ENCODE measurements around the gene TSPAN17.

TSPAN17 gene

DNA sequence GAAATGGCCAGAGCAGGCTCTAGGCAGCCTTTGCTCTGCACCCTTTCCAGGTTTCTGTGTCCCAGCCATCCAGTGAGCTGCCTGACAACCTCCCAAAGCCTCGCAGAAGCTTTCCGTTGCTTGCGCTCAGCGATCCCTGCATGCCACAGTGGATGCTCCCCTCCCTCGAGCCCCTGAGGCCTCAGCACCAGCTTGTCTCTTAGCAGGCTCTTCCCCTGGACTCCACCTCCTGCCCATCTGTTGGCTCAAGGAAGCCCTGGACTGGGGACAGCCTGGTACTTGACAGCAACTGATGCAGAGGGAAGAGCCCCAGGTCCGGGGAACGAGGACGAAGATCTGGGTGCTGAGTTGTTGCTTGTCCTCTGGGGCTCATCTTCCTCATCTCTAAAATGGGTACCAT lies 23.2 kb downstream of the TSPAN17 start:
- TF ChIP-seq TAF1 (IDR thresholded peaks at IDR 0.05; ENCODE audit: borderline replicate concordance, insufficient read depth, low read length) (no peak), REST (IDR thresholded peaks at IDR 0.05; ENCODE audit: insufficient read depth in 1 of 2, low read depth in 2 of 2, low read length in 2 of 2) (no peak), FOXP2 (optimal IDR thresholded peaks at IDR 0.05; ENCODE audit: borderline replicate concordance, extremely low read depth, extremely low read length, insufficient read depth) (no peak)

- no peak for TF ChIP-seq SIN3A (IDR thresholded peaks at IDR 0.05; ENCODE audit: borderline replicate concordance, insufficient read depth, low read length)
- TF ChIP-seq REST (IDR thresholded peaks at IDR 0.05; ENCODE audit: insufficient read depth in 1 of 2, low read depth in 2 of 2, low read length in 2 of 2): no peak
- no peak for TF ChIP-seq FOXP2 (optimal IDR thresholded peaks at IDR 0.05; ENCODE audit: borderline replicate concordance, extremely low read depth, extremely low read length, insufficient read depth)
- no peak for TF ChIP-seq POLR2AphosphoS5 (IDR thresholded peaks at IDR 0.05; ENCODE audit: low read depth, low read length)
- no peak for TF ChIP-seq TAF1 (IDR thresholded peaks at IDR 0.05; ENCODE audit: borderline replicate concordance, insufficient read depth, low read length)
Observed at GRCh38 chr5:176671399-176671798, 24.1 kb downstream of the TSPAN17 start.

GRCh38 chr5:176671890-176672747 lies 24.8 kb downstream of the TSPAN17 start:
- TF ChIP-seq POLR2AphosphoS5 (IDR thresholded peaks at IDR 0.05; ENCODE audit: low read depth, low read length) (no peak), FOXP2 (optimal IDR thresholded peaks at IDR 0.05; ENCODE audit: borderline replicate concordance, extremely low read depth, extremely low read length, insufficient read depth) (no peak), REST (IDR thresholded peaks at IDR 0.05; ENCODE audit: insufficient read depth in 1 of 2, low read depth in 2 of 2, low read length in 2 of 2) (no peak), SIN3A (IDR thresholded peaks at IDR 0.05; ENCODE audit: borderline replicate concordance, insufficient read depth, low read length) (no peak), TAF1 (IDR thresholded peaks at IDR 0.05; ENCODE audit: borderline replicate concordance, insufficient read depth, low read length) (no peak)

DNA sequence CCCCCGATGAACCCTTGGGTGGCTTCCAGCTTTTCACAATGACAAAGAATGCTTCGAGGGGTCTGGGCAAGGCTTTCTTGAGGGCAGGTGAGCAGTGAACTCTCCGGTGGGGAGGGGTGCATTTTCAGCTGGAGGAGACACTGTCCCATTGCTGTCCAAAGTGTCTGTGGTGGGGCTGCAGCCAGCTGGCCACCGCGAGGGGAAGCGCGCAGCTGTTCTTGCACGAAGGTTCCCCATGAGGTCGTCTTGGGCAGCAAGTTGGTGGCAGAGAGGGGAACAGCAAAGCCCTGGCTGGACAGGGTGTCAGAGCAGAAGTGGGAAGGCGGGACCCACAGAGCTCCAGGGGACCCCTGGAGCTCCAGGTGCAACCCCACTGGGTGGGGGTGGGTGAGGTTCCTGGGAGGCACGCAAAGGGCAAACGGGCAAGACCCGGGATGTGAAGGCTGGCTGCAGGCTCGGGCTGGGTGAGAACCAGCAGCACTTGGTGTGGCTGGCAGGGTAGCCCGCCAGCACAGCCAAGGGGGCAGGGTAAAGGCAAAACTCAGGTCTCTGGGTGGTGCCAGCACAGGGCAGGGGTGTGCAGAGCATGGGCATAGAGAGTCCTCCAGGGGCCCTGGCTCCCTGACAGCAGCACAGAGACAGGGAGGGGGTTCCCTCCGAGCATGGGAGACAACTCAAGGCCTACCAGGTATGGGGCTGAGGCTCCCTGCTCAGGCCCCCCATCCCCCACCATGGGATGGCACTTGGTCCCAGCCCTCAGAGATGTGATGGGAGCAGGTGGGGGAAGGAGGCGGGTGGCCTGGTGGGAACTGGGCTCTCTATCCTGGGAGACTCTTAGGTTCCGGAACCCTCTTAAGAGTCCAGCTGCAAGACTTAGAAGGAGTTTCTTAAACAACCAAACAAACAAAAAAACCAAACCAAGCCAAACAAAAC lies 26.6 kb downstream of the TSPAN17 start:
- TF ChIP-seq TAF1 (IDR thresholded peaks at IDR 0.05; ENCODE audit: borderline replicate concordance, insufficient read depth, low read length) (no peak), SIN3A (IDR thresholded peaks at IDR 0.05; ENCODE audit: borderline replicate concordance, insufficient read depth, low read length) (no peak), REST (IDR thresholded peaks at IDR 0.05; ENCODE audit: insufficient read depth in 1 of 2, low read depth in 2 of 2, low read length in 2 of 2) (no peak), POLR2AphosphoS5 (IDR thresholded peaks at IDR 0.05; ENCODE audit: low read depth, low read length) (no peak), FOXP2 (optimal IDR thresholded peaks at IDR 0.05; ENCODE audit: borderline replicate concordance, extremely low read depth, extremely low read length, insufficient read depth) (no peak)

All from PFSK-1 (cell line).